ENCODE measurements around the gene ABI3. TPM values are rescaled to one million over a fixed set of nuclear protein-coding genes. Genes with fewer than 3 reads are reported as not detected.

The ABI3 gene
- total RNA-seq, 2 experiments from 2014 or later, result 86.4 to 86.7 TPM

GRCh38 chr17:49203796-49204195 lies 6.7 kb upstream of the ABI3 start:
- H3K27ac Mint-ChIP-seq, result no peak overlapping the region
- H3K9me3 Mint-ChIP-seq, result no peaks in the 10 kb centered on the region
- no peaks in the 10 kb centered on the region for H3K27me3 Mint-ChIP-seq
- peaks cover 23% of the 10 kb centered on the region for H3K4me1 Mint-ChIP-seq
- H3K36me3 Mint-ChIP-seq, result peaks cover 49% of the 10 kb centered on the region
- H3K4me3 Mint-ChIP-seq, result no peak overlapping the region
- ATAC-seq (ENCODE audit: low read depth), result no peak
- no peak for DNase-seq
- POLR2A ChIA-PET, result interaction anchor here (1.2 to 1.8 kb wide), 3 partner anchors 11 to 21 kb away, joined by 4 to 7 read pairs (median 5); no protein-coding TSS in a partner anchor

- Mint-ChIP-seq H3K4me1 (peaks cover 30% of the 10 kb centered on the region), H3K27me3 (no peaks in the 10 kb centered on the region), H3K9me3 (no peaks in the 10 kb centered on the region), H3K27ac (no peak overlapping the region), H3K4me3 (no peak overlapping the region), H3K36me3 (peaks cover 49% of the 10 kb centered on the region)
- ATAC-seq (ENCODE audit: low read depth), result no peak
- POLR2A ChIA-PET, result interaction anchor here (1.0 to 1.8 kb wide), 4 partner anchors 10 to 20 kb away, joined by 4 to 7 read pairs (median 4); no protein-coding TSS in a partner anchor
- no peak for DNase-seq
Observed at GRCh38 chr17:49204516-49204915, 6.0 kb upstream of the ABI3 start.

GRCh38 chr17:49209061-49209571 lies 1.4 kb upstream of the ABI3 start:
- POLR2A ChIA-PET, result interaction anchor here (1.0 to 9.5 kb wide), 7 partner anchors 10 to 145 kb away, joined by 3 to 120 read pairs (median 27); no protein-coding TSS in a partner anchor
- no peaks in the 10 kb centered on the region for H3K9me3 Mint-ChIP-seq
- peak; percentile 35 for ATAC-seq (ENCODE audit: low read depth)
- H3K4me3 Mint-ChIP-seq, result peak overlapping the region; percentile 99
- peak; percentile 47 for DNase-seq
- H3K4me1 Mint-ChIP-seq, result peaks cover 42% of the 10 kb centered on the region
- peaks cover 54% of the 10 kb centered on the region for H3K36me3 Mint-ChIP-seq
- H3K27me3 Mint-ChIP-seq, result no peaks in the 10 kb centered on the region
- peak overlapping the region; percentile 88 for H3K27ac Mint-ChIP-seq

GRCh38 chr17:49213399-49213798 lies 2.9 kb downstream of the ABI3 start:
- H3K9me3 Mint-ChIP-seq, result no peaks in the 10 kb centered on the region
- peaks cover 51% of the 10 kb centered on the region for H3K36me3 Mint-ChIP-seq
- no peak for ATAC-seq (ENCODE audit: low read depth)
- DNase-seq, result no peak
- peak overlapping the region; percentile 99 for H3K4me3 Mint-ChIP-seq
- H3K4me1 Mint-ChIP-seq, result peaks cover 61% of the 10 kb centered on the region
- POLR2A ChIA-PET, result interaction anchor here (1.3 to 9.5 kb wide), 4 partner anchors 9 to 33 kb away, joined by 4 to 120 read pairs (median 57); no protein-coding TSS in a partner anchor
- no peaks in the 10 kb centered on the region for H3K27me3 Mint-ChIP-seq
- H3K27ac Mint-ChIP-seq, result peak overlapping the region; percentile 88

DNA sequence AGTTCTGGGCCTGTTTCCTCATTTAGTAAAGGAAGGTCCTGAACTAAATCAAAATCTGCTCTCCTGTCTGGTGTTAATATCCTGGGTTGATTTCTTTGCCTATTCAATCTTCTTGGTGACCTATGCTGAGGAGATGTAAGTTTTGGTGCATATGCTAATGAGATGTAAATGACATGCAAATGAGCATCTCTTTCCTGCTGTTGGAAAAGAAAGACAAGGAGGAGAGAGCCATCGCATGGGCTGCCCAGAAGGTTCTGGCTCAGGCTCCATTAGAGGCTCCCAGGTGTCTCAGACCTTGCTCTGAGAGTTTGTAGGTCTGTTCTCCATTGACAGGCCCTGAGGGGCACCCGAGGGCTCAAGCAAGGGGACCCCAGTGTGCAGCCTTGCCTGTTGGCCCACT lies 3.3 kb downstream of the ABI3 start:
- Mint-ChIP-seq H3K27ac (peak overlapping the region; percentile 88), H3K27me3 (no peaks in the 10 kb centered on the region), H3K36me3 (peaks cover 52% of the 10 kb centered on the region), H3K4me1 (peaks cover 60% of the 10 kb centered on the region), H3K9me3 (no peaks in the 10 kb centered on the region), H3K4me3 (peak overlapping the region; percentile 99)
- ATAC-seq (ENCODE audit: low read depth), result no peak
- no peak for DNase-seq
- POLR2A ChIA-PET, result interaction anchor here (1.3 to 9.5 kb wide), 3 partner anchors 12 to 34 kb away, joined by 4 to 120 read pairs (median 99); no protein-coding TSS in a partner anchor

DNA sequence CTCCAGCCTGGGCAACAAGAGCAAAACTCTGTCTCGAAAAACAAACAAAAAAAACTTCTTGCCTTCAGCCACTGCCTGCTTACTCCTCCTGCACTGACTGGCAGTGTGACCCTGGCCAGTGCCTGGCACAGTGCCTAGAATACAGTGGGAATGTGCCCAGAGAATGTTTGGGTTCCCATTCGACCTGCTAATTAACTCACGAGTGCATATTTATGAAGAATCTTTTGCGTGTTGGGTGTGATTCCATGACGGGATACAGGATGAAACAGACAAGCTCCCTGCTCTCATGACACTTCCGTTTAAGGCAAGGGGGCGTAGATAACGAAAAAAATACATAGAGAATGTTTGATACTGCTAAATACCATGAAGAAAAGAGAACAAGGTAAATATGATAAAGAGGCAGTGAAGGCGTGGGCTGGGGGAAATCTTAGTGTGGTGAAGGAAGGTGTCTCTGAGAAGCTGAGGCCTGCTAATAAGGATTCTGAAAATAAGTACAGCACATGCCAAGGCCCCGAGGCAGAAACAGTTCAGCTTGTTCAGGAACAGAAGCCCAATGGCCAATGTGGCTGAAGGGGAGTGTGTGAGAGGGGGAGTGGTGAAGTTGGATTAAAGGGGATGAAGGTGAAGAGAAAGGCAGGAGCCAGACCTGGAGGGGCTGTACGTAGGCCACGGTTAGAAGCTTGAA lies 4.3 kb downstream of the ABI3 start:
- no peaks in the 10 kb centered on the region for H3K9me3 Mint-ChIP-seq
- peaks cover 60% of the 10 kb centered on the region for H3K4me1 Mint-ChIP-seq
- DNase-seq (no peak), ATAC-seq (ENCODE audit: low read depth) (no peak)
- POLR2A ChIA-PET, result interaction anchor here (1.7 to 9.5 kb wide), 6 partner anchors 10 to 22 kb away, joined by 5 to 99 read pairs (median 8); partner anchors contain the start of gene PHOSPHO1
- peaks cover 58% of the 10 kb centered on the region for H3K36me3 Mint-ChIP-seq
- H3K4me3 Mint-ChIP-seq, result peak overlapping the region; percentile 99
- H3K27ac Mint-ChIP-seq, result peak overlapping the region; percentile 88
- no peaks in the 10 kb centered on the region for H3K27me3 Mint-ChIP-seq

- DNase-seq (peak; percentile 45), ATAC-seq (ENCODE audit: low read depth) (no peak)
- Mint-ChIP-seq H3K4me1 (peaks cover 59% of the 10 kb centered on the region), H3K27ac (peak overlapping the region; percentile 82), H3K9me3 (no peaks in the 10 kb centered on the region), H3K27me3 (no peaks in the 10 kb centered on the region), H3K4me3 (peak overlapping the region; percentile 82), H3K36me3 (peaks cover 55% of the 10 kb centered on the region)
- POLR2A ChIA-PET, result interaction anchor here (5.6 to 9.5 kb wide), 2 partner anchors 9 to 24 kb away, joined by 86 to 99 read pairs; no protein-coding TSS in a partner anchor
Observed at GRCh38 chr17:49216482-49216881, 6.0 kb downstream of the ABI3 start.

DNA sequence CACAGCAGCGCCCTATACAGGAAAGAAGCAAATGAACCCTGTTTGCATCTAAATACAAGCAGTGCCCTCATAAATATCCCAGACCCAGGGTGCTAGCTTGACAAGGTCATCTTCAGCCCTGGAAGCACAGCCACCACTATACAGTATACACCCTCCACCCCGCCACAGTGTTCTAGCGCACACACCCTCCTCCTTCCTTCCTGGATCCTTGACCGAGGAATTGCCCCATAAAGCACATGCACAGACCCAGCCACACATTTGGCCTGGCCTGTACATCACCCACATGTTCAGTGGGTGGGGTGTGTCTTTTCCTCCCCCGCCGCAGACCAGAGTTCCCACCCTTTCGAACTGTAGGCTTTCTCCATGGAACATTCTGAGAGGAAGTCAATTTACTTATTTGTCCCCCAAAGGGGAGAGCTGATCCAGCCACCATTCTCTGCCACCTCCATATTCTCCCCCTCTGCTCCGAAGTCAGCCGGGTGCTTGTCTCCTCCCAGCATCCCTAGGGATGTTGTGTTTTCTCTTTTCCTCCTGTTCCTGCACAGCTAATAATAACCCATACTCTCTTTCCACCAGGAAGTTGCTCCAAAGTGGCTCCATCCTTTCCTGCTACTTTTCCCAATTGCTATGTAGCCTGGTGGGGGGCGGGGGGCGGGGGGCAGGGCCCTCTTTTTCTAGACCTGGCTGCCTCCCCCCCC lies 6.6 kb downstream of the ABI3 start:
- Mint-ChIP-seq H3K36me3 (peaks cover 58% of the 10 kb centered on the region), H3K4me3 (peak overlapping the region; percentile 85), H3K27me3 (no peaks in the 10 kb centered on the region), H3K4me1 (peaks cover 62% of the 10 kb centered on the region), H3K9me3 (no peaks in the 10 kb centered on the region), H3K27ac (peak overlapping the region; percentile 92)
- ATAC-seq (ENCODE audit: low read depth), result no peak
- peak; percentile 34 for DNase-seq
- POLR2A ChIA-PET, result interaction anchor here (1.4 to 9.5 kb wide), 5 partner anchors 8 to 24 kb away, joined by 4 to 99 read pairs (median 38); partner anchors contain the start of genes ABI3 and GNGT2

DNA sequence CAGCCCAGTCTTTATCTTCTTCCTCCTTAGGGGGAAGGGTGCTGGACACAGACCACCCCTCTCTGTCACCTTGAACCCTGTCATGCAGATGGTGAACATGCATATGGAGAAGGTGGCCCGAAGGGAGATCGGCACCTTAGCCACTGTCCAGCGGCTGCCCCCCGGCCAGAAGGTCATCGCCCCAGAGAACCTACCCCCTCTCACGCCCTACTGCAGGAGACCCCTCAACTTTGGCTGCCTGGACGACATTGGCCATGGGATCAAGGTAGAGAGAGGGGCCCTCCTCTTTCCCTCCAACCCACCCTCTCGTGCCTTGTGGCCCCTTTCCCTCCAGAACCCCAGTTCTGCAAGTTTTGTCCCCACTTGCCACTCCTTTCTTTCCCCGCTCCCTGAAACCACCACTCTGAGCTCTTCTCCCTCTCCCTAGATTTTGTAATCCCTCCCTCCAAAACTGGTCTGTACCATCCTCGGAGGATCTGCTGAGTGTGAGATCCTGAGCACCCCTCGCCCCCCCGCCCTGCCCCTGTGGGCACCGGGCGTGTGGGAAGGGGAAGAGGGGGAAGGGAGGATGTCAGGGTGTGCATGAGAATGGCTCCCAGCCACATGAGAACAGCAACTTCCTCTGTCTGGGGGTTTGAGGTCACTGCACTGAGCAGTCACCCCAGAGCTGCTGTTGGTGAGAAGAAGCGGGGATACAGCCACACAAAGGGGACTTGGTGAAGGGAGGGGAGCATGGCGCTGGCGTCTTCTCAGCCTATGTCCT lies 7.3 kb downstream of the ABI3 start:
- POLR2A ChIA-PET, result interaction anchor here (0.6 to 5.6 kb wide), 13 partner anchors 9 to 108 kb away, joined by 3 to 86 read pairs (median 4); partner anchors contain the start of genes ABI3, GNGT2 and PHOSPHO1

DNA sequence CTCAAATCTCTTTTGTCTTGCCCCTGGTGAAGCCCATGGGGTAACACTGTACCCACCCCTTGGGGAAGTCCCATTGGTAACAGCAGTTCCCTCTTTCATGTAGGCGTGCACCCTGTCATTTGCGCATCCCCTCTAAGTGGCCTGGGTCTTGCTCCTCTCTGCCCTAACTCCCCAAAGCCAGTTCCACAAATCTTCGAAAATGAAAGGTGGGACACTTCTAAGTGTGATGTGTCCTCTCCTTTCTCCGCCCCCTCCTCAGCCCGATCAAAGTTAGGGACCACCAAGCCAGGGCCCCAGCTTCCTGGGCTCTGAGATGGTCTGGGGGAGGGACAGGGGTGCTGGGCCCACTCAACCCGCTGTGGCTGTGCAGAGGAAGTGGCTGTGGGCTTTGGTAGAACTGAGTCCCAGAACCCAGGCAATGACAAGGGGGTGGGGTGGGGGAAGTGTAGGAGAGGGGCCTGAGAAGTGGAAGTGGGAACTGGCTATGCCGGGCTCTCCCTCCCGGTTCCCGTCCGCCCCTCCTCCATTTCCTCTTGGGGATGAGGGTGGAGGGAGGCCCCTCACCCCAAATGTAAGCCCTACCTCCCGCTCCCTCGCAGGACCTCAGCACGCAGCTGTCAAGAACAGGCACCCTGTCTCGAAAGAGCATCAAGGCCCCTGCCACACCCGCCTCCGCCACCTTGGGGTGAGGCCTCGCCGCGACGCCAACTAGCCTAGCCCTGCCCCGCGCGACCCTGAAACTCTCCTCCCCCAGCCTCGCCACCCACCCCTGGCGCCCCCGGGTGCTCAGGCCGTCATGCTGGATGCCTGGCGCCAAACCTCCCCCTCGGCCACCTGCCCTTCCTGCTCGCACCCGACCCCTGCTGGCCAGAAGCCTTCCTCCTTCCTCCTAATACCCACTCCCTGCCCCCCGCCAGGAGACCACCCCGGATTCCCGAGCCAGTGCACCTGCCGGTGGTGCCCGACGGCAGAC lies 8.7 kb downstream of the ABI3 start:
- H3K4me3 Mint-ChIP-seq, result peak overlapping the region; percentile 85
- ATAC-seq (ENCODE audit: low read depth) (peak; percentile 57), DNase-seq (peak; percentile 85)
- peaks cover 66% of the 10 kb centered on the region for H3K4me1 Mint-ChIP-seq
- H3K27ac Mint-ChIP-seq, result peak overlapping the region; percentile 92
- H3K36me3 Mint-ChIP-seq, result peaks cover 50% of the 10 kb centered on the region
- H3K9me3 Mint-ChIP-seq, result no peaks in the 10 kb centered on the region
- no peaks in the 10 kb centered on the region for H3K27me3 Mint-ChIP-seq
- POLR2A ChIA-PET, result interaction anchor here (0.6 to 5.6 kb wide), 18 partner anchors 7 to 1559 kb away, joined by 3 to 86 read pairs (median 4); partner anchors contain the start of genes ABI3, ATP5MC1, GNGT2 and PHOSPHO1

More for the DNA sequence above, 7.3 kb downstream of the ABI3 start:
- DNase-seq (peak; percentile 77), ATAC-seq (ENCODE audit: low read depth) (peak; percentile 61)
- Mint-ChIP-seq H3K9me3 (no peaks in the 10 kb centered on the region), H3K36me3 (peaks cover 57% of the 10 kb centered on the region), H3K4me1 (peaks cover 64% of the 10 kb centered on the region), H3K27me3 (no peaks in the 10 kb centered on the region), H3K4me3 (peak overlapping the region; percentile 85), H3K27ac (peak overlapping the region; percentile 92)

- Mint-ChIP-seq H3K27ac (peak overlapping the region; percentile 92), H3K4me1 (peaks cover 65% of the 10 kb centered on the region), H3K36me3 (peaks cover 47% of the 10 kb centered on the region), H3K9me3 (no peaks in the 10 kb centered on the region), H3K27me3 (peaks cover 2% of the 10 kb centered on the region), H3K4me3 (peak overlapping the region; percentile 65)
- DNase-seq, result no peak
- no peak for ATAC-seq (ENCODE audit: low read depth)
- POLR2A ChIA-PET, result interaction anchor here (2.0 to 5.6 kb wide), 3 partner anchors 11 to 39 kb away, joined by 8 to 86 read pairs (median 38); partner anchors contain the start of genes ABI3 and GNGT2
Observed at GRCh38 chr17:49219987-49220386, 9.5 kb downstream of the ABI3 start.
